Fibroblast of lung (primary cell): ENCODE data around the gene GTF3C6. TPM values are rescaled to one million over a fixed set of nuclear protein-coding genes. Genes with fewer than 3 reads are reported as not detected.
"Not testable (repeated sequence)": the region's sequence is repeated elsewhere in the genome, so short reads cannot be mapped to it uniquely, and the experiment has no call there.

Experiments used
- DNase-seq, 2 donors: peaks; one replicate each; pipeline versions ENCODE4 v3.0.0 to v3.0.0-alpha.2; 2010; ENCODE audit warnings: low read depth in 2 of 2
- H2AFZ ChIP-seq: 2 replicates; pipeline ENCODE4 v1.5.1; 2012; ENCODE audit warnings: low read length, control low read depth, inconsistent platforms
- H3K27ac ChIP-seq: 2 replicates; pipeline ENCODE4 v1.5.1; 2011; ENCODE audit warnings: low read length, control low read depth; ENCODE audit not compliant: insufficient read depth
- H3K27me3 ChIP-seq: 2 replicates; pipeline ENCODE4 v1.5.1; 2011; ENCODE audit warnings: mild to moderate bottlenecking, low read length; ENCODE audit not compliant: control insufficient read depth, insufficient read depth
- H3K36me3 ChIP-seq: 2 replicates; pipeline ENCODE4 v1.5.1; 2011; ENCODE audit warnings: low read length; ENCODE audit not compliant: control insufficient read depth, insufficient read depth
- H3K4me1 ChIP-seq: 2 replicates; pipeline ENCODE4 v1.5.1; 2011; ENCODE audit warnings: low read length; ENCODE audit not compliant: control insufficient read depth, insufficient read depth; ENCODE audit errors: extremely low read depth
- H3K4me2 ChIP-seq: 2 replicates; pipeline ENCODE4 v1.5.1; 2011; ENCODE audit warnings: low read length, control low read depth; ENCODE audit not compliant: insufficient read depth; ENCODE audit errors: extremely low read depth
- H3K4me3 ChIP-seq, 4 experiments: fragments of 200-600 bp in 1 of 4; sonication (generic) in 1 of 4; replicated peaks in 1 of 4; 2 replicates each; pipeline ENCODE4 v1.5.1; 2011 to 2016; ENCODE audit warnings: low read length in 4 of 4, low read depth in 3 of 4, mild to moderate bottlenecking in 3 of 4, control low read depth in 2 of 4, inconsistent platforms in 1 of 4, mixed read lengths in 1 of 4; ENCODE audit not compliant: insufficient read depth in 1 of 4; ENCODE audit errors: control extremely low read depth in 1 of 4
- H3K79me2 ChIP-seq: 2 replicates; pipeline ENCODE4 v1.5.1; 2012; ENCODE audit warnings: mild to moderate bottlenecking, low read length, inconsistent platforms; ENCODE audit not compliant: control insufficient read depth, insufficient read depth
- H3K9ac ChIP-seq: 2 replicates; pipeline ENCODE4 v1.5.1; 2011; ENCODE audit warnings: mild to moderate bottlenecking, low read length, control low read depth; ENCODE audit not compliant: insufficient read depth
- H3K9me3 ChIP-seq: 2 replicates; pipeline ENCODE4 v1.5.1; 2012; ENCODE audit warnings: low read depth, low read length; ENCODE audit not compliant: control insufficient read depth, insufficient read depth
- H4K20me1 ChIP-seq: 2 replicates; pipeline ENCODE4 v1.5.1; 2011; ENCODE audit warnings: low read length; ENCODE audit not compliant: control insufficient read depth, insufficient read depth; ENCODE audit errors: extremely low read depth
- CTCF ChIP-seq, 2 donors: IDR thresholded peaks in 1 of 2; conservative IDR thresholded peaks in 1 of 2; 1 replicate in 1 of 2; 2 replicates in 1 of 2; pipeline ENCODE4 v1.5.1; 2011 to 2012; ENCODE audit warnings: low read length in 2 of 2, control low read depth in 1 of 2, inconsistent platforms in 1 of 2, low read depth in 1 of 2, mild to moderate bottlenecking in 1 of 2
- EZH2 ChIP-seq: IDR thresholded peaks from 2 replicates; pipeline ENCODE4 v1.5.1; 2012; ENCODE audit warnings: low read length, control low read depth, mild to moderate bottlenecking; ENCODE audit errors: missing control alignments
- polyA plus RNA-seq, 2 donors: library from polyadenylated mRNA; depleted of rRNA in 1 of 2; stranded (reverse) in 1 of 2; unstranded in 1 of 2; fragments of >200 nt; gene quantifications; 2 replicates each; pipeline ENCODE4 v1.2.1, GENCODE V29; 2011 to 2012; ENCODE audit warnings: missing spikeins in 1 of 2
- total RNA-seq: library from RNA; depleted of rRNA; stranded (reverse); fragments of >200 nt; gene quantifications from 2 replicates; pipeline ENCODE4 v1.2.1, GENCODE V29; 2014

GTF3C6 gene
- total and polyA plus RNA-seq, 2 donors (not counting 1 experiment from before 2014, with no cell fraction given): 44.3 to 74.4 TPM

GRCh38 chr6:111011360-111012142 lies 53.0 kb downstream of the GTF3C6 start:
- Histone ChIP-seq H3K27me3 (no peaks in the 10 kb centered on the region), H3K9me3 (no peaks in the 10 kb centered on the region), H3K4me2 (no peak overlapping the region), H4K20me1 (no peaks in the 10 kb centered on the region), H3K9ac (no peak overlapping the region), H3K79me2 (no peaks in the 10 kb centered on the region), H3K27ac (no peak overlapping the region), H2AFZ (no peak overlapping the region), H3K4me1 (no peaks in the 10 kb centered on the region), H3K36me3 (peaks cover 6% of the 10 kb centered on the region), H3K4me3 (no peak overlapping the region)
- DNase-seq: peak; percentile 33 to 66
- TF ChIP-seq EZH2 (no peak), CTCF (conservative IDR thresholded peaks at IDR 0.05 in 1 of 2, IDR thresholded peaks at IDR 0.05 in 1 of 2; ENCODE audit: low read depth in 1 of 2, low read length in 2 of 2) (peak; percentile 68 to 71)

DNA sequence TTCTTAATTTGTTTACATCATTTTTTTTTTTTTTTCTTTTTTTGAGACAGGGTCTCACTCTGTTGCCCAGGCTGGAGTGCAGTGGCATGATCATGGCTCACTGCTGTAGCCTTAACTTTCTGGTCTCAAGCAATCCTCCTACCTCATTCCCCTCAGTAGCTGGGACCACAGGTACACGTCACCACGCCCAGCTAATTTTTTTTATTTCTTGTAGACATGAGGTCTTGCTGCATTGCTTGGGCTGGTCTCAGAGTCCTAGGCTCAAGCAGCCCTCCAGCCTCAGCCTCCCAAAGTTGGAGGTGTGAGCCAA lies 53.6 kb downstream of the GTF3C6 start:
- no peak for DNase-seq
- H4K20me1 ChIP-seq: no peaks in the 10 kb centered on the region
- H3K4me3 ChIP-seq: no peak overlapping the region
- no peak overlapping the region for H3K4me2 ChIP-seq
- no peaks in the 10 kb centered on the region for H3K9me3 ChIP-seq
- H3K4me1 ChIP-seq: no peaks in the 10 kb centered on the region
- H3K79me2 ChIP-seq: no peaks in the 10 kb centered on the region
- no peaks in the 10 kb centered on the region for H3K27me3 ChIP-seq
- TF ChIP-seq EZH2 (no peak), CTCF (conservative IDR thresholded peaks at IDR 0.05 in 1 of 2, IDR thresholded peaks at IDR 0.05 in 1 of 2; ENCODE audit: low read depth in 1 of 2, low read length in 2 of 2) (no peak)
- no peak overlapping the region for H2AFZ ChIP-seq
- peaks cover 6% of the 10 kb centered on the region for H3K36me3 ChIP-seq
- H3K9ac ChIP-seq: no peak overlapping the region
- no peak overlapping the region for H3K27ac ChIP-seq

DNA sequence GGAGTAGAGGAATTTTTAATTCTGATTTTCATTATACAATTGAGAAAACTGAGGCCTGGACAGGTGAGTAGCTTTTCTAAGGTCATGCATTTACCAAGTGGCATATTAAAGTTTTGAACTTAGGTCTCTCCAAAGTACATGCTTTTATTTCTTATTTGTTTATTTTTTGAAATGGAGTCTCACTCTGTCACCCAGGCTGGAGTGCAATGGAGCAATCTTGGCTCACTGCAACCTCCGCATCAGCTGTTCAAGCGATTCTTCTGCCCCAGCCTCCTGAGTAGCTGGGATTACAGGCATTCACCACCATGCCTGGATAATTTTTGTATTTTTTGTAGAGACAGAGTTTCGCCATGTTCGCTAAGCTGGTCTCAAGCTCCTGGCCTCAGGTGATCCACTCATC lies 54.0 kb downstream of the GTF3C6 start:
- not testable (repeated sequence) for H3K79me2 ChIP-seq, H3K9ac ChIP-seq, H2AFZ ChIP-seq, H3K36me3 ChIP-seq, H3K27ac ChIP-seq, H3K27me3 ChIP-seq, H3K4me2 ChIP-seq, H4K20me1 ChIP-seq, DNase-seq, H3K9me3 ChIP-seq, H3K4me3 ChIP-seq, H3K4me1 ChIP-seq
